GM21723 (cell line): Measurements from ENCODE around the gene CADM1.

Experiments
- ATAC-seq: cut with Tn5 transposase; IDR thresholded peaks from one replicate; pipeline ENCODE4 v1.9.1; 2021; ENCODE audit warnings: mild to moderate bottlenecking, moderate library complexity; ENCODE audit not compliant: unreplicated experiment

Gene CADM1

GRCh38 chr11:115190196-115190595 is 314.0 kb downstream of the CADM1 start:
- no peak for ATAC-seq

- ATAC-seq = no peak
Measured at GRCh38 chr11:115188898-115189278, 315.3 kb downstream of the CADM1 start.

GRCh38 chr11:115188188-115188897 is 315.9 kb downstream of the CADM1 start:
- no peak for ATAC-seq

- ATAC-seq = no peak
Measured at GRCh38 chr11:115185931-115186330, 318.3 kb downstream of the CADM1 start.

GRCh38 chr11:115185507-115185906 is 318.7 kb downstream of the CADM1 start:
- no peak for ATAC-seq

GRCh38 chr11:115184901-115185300 is 319.3 kb downstream of the CADM1 start:
- ATAC-seq = no peak

GRCh38 chr11:115183830-115184229 is 320.4 kb downstream of the CADM1 start:
- no peak for ATAC-seq

- no peak for ATAC-seq
Measured at GRCh38 chr11:115183136-115183535, 321.1 kb downstream of the CADM1 start.

GRCh38 chr11:115182282-115182955 is 321.8 kb downstream of the CADM1 start:
- no peak for ATAC-seq

GRCh38 chr11:115181538-115181937 is 322.7 kb downstream of the CADM1 start:
- no peak for ATAC-seq

- no peak for ATAC-seq
Measured at GRCh38 chr11:115180272-115180671, 323.9 kb downstream of the CADM1 start.

GRCh38 chr11:115179636-115180035 is 324.6 kb downstream of the CADM1 start:
- no peak for ATAC-seq

- no peak for ATAC-seq
Measured at GRCh38 chr11:115178705-115179104, 325.5 kb downstream of the CADM1 start.

GRCh38 chr11:115173136-115173535 is 331.1 kb downstream of the CADM1 start:
- no peak for ATAC-seq

GRCh38 chr11:115170133-115170815 is 333.9 kb downstream of the CADM1 start:
- ATAC-seq = no peak

GRCh38 chr11:115169251-115169650 is 335.0 kb downstream of the CADM1 start:
- no peak for ATAC-seq

- ATAC-seq = no peak
Measured at GRCh38 chr11:115168686-115169085, 335.5 kb downstream of the CADM1 start.

GRCh38 chr11:115168229-115168671 is 336.0 kb downstream of the CADM1 start:
- no peak for ATAC-seq

GRCh38 chr11:115167456-115167855 is 336.8 kb downstream of the CADM1 start:
- ATAC-seq = no peak

GRCh38 chr11:115166820-115167219 is 337.4 kb downstream of the CADM1 start:
- ATAC-seq = no peak

GRCh38 chr11:115164774-115165173 is 339.4 kb downstream of the CADM1 start:
- ATAC-seq = no peak

- ATAC-seq = no peak
Measured at GRCh38 chr11:115162919-115163318, 341.3 kb downstream of the CADM1 start.
